DOHH2 (cell line): ENCODE data around the gene PIAS1.

Experiments used
- H3F3A ChIP-seq: fragments of 200-600 bp; sonication (generic), shearing (Covaris generic); 2 replicates; pipeline ENCODE4 v1.6.0; 2016; ENCODE audit warnings: antibody characterized with exemption, mild to moderate bottlenecking; ENCODE audit not compliant: control insufficient read depth, insufficient read depth
- H3K27ac ChIP-seq: fragments of 200-600 bp; sonication (generic); 2 replicates; pipeline ENCODE4 v1.5.1; 2014; ENCODE audit warnings: low read depth, mild to moderate bottlenecking, low read length, moderate library complexity
- H3K27me3 ChIP-seq: fragments of 200-600 bp; sonication (generic); 2 replicates; pipeline ENCODE4 v1.6.1; 2014; ENCODE audit warnings: mild to moderate bottlenecking, low read length, mixed read lengths; ENCODE audit not compliant: control insufficient read depth
- H3K36me3 ChIP-seq: fragments of 200-600 bp; sonication (generic); 2 replicates; pipeline ENCODE4 v1.6.1; 2014; ENCODE audit warnings: mild to moderate bottlenecking, low read length, moderate library complexity, mixed read lengths; ENCODE audit not compliant: control insufficient read depth
- H3K4me1 ChIP-seq: fragments of 200-600 bp; sonication (generic); 2 replicates; pipeline ENCODE4 v1.6.1; 2014; ENCODE audit warnings: mild to moderate bottlenecking, low read length, mixed read lengths; ENCODE audit not compliant: control insufficient read depth
- H3K4me2 ChIP-seq: fragments of 200-600 bp; sonication (generic); 2 replicates; pipeline ENCODE4 v1.6.0; 2014; ENCODE audit warnings: mild to moderate bottlenecking, low read length, moderate library complexity
- H3K4me3 ChIP-seq: fragments of 200-600 bp; sonication (generic); 2 replicates; pipeline ENCODE4 v1.5.1; 2014; ENCODE audit warnings: mild to moderate bottlenecking, low read length, mixed read lengths
- H3K79me2 ChIP-seq: fragments of 200-600 bp; sonication (generic); 2 replicates; pipeline ENCODE4 v1.6.1; 2014; ENCODE audit warnings: mild to moderate bottlenecking, low read length, mixed read lengths; ENCODE audit not compliant: control insufficient read depth
- H3K9me2 ChIP-seq: fragments of 200-600 bp; sonication (generic); replicated peaks from 2 replicates; pipeline ENCODE4 v1.6.1; 2014; ENCODE audit warnings: mild to moderate bottlenecking, low read length, mixed read lengths; ENCODE audit not compliant: control insufficient read depth
- H3K9me3 ChIP-seq: fragments of 200-600 bp; sonication (generic); 2 replicates; pipeline ENCODE4 v1.6.1; 2014; ENCODE audit warnings: antibody characterized with exemption, low read length, mixed read lengths; ENCODE audit not compliant: control insufficient read depth, insufficient read depth
- H4K20me1 ChIP-seq: fragments of 200-600 bp; sonication (generic); 2 replicates; pipeline ENCODE4 v1.6.0; 2014; ENCODE audit warnings: low read depth, mild to moderate bottlenecking, antibody characterized with exemption, low read length, moderate library complexity; ENCODE audit not compliant: control insufficient read depth, insufficient read depth
- EZH2phosphoT487 ChIP-seq: fragments of 200-600 bp; sonication (generic); IDR thresholded peaks from 2 replicates; pipeline ENCODE4 v1.6.1; 2017; ENCODE audit warnings: borderline replicate concordance, mild to moderate bottlenecking, antibody characterized with exemption, low read length, moderate library complexity, mixed read lengths
- TF ChIP-seq, protein P1 (sequence below): fragments of 200-600 bp; sonication (generic); IDR thresholded peaks from one replicate; pipeline ENCODE4 v1.5.1; 2014; ENCODE audit warnings: antibody characterized with exemption, mild to moderate bottlenecking, low read depth, low read length; ENCODE audit not compliant: poor library complexity, severe bottlenecking

Gene PIAS1

DNA sequence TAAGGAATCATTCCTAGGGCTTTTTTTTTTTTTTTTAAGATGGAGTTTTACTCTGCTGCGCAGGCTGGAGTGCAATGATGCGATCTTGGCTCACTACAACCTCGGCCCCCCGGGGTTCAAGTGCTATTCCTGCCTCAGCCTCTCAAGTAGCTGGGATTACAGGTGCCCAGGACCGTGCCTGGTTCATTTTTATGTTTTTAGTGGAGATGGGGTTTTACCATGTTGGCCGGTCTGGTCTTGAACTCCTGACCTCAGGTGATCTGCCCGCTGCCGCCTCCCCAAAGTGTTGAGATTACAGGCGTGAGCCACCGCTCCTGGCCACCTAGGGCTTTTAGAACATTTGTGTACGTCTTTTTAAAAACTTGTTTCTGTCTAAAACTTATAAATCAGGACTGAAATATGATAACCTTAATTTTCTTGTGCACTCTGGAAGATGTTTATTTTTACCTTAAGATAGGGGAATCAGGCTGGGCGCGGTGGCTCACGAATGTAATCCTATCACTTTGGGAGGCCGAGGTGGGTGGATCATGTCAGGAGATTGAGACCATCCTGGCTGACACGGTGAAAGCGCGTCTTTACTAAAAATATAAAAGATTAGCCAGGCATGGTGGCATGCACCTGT, 21.8 kb downstream of the PIAS1 start:
- Histone ChIP-seq H3K9me2 (no peaks in the 10 kb centered on the region), H3K36me3 (no peaks in the 10 kb centered on the region), H3F3A (peaks cover 4% of the 10 kb centered on the region), H3K9me3 (no peaks in the 10 kb centered on the region), H3K27ac (no peak overlapping the region), H3K4me1 (no peaks in the 10 kb centered on the region; the same call in 1 of the 2 replicates), H3K79me2 (peaks cover 98% of the 10 kb centered on the region), H3K4me3 (no peak overlapping the region), H3K4me2 (no peak overlapping the region), H4K20me1 (peaks cover 16% of the 10 kb centered on the region; the same call in 1 of the 2 replicates), H3K27me3 (no peaks in the 10 kb centered on the region)
- TF ChIP-seq EZH2phosphoT487, result no peak
- TF ChIP-seq, protein P1, sequence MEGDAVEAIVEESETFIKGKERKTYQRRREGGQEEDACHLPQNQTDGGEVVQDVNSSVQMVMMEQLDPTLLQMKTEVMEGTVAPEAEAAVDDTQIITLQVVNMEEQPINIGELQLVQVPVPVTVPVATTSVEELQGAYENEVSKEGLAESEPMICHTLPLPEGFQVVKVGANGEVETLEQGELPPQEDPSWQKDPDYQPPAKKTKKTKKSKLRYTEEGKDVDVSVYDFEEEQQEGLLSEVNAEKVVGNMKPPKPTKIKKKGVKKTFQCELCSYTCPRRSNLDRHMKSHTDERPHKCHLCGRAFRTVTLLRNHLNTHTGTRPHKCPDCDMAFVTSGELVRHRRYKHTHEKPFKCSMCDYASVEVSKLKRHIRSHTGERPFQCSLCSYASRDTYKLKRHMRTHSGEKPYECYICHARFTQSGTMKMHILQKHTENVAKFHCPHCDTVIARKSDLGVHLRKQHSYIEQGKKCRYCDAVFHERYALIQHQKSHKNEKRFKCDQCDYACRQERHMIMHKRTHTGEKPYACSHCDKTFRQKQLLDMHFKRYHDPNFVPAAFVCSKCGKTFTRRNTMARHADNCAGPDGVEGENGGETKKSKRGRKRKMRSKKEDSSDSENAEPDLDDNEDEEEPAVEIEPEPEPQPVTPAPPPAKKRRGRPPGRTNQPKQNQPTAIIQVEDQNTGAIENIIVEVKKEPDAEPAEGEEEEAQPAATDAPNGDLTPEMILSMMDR, result no peak

DNA sequence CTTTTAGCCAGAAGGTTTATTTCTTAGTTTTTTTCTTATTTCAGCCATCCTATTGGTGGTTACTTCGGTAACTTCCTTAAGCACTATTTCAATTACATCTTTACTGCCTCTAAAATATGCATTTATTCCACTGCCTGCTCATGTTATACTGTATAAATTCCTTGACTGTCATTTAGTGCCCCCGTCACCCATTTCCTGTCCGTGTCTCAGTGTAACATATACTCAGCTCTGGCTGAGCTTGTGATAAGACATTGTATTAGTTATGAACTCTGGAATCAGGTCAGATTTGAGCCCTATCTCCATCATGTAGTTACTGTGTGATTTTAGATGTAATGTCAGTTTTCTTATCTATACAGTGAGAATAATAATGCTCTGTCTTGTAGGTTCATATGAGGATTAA, 24.2 kb downstream of the PIAS1 start:
- H3K4me2 ChIP-seq, result no peak overlapping the region
- peaks cover 7% of the 10 kb centered on the region for H3K4me1 ChIP-seq
- H3K9me3 ChIP-seq, result no peaks in the 10 kb centered on the region
- H3F3A ChIP-seq, result peaks cover 4% of the 10 kb centered on the region; the same call in 1 of the 2 replicates
- peaks cover 99% of the 10 kb centered on the region for H3K79me2 ChIP-seq
- H4K20me1 ChIP-seq, result peaks cover 23% of the 10 kb centered on the region; the same call in 1 of the 2 replicates
- no peaks in the 10 kb centered on the region for H3K27me3 ChIP-seq
- TF ChIP-seq, protein P1, result no peak
- TF ChIP-seq EZH2phosphoT487, result no peak
- no peaks in the 10 kb centered on the region for H3K9me2 ChIP-seq
- no peak overlapping the region for H3K4me3 ChIP-seq
- no peak overlapping the region for H3K27ac ChIP-seq
- no peaks in the 10 kb centered on the region for H3K36me3 ChIP-seq

DNA sequence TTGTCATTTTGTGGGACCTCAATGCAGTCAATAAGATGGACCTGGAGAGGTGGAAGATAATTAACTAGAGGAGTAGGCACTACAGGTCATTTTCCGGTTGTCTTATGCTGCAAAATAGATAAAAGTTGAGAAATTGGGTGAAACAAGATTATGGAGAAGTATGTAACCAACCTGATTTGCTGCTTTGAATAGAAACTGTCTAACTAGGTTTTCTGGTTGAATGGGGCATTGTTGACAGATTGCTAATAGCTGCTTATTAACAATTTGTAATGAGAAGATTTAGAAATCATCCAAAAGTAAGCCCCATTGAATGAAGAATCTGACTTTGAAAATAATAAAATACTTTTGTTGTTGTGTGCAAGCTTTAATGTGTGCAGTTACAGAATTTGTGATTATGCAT, 26.2 kb downstream of the PIAS1 start:
- Histone ChIP-seq H3K27ac (no peak overlapping the region), H3K9me2 (no peaks in the 10 kb centered on the region), H3F3A (peaks cover 4% of the 10 kb centered on the region; the same call in 1 of the 2 replicates), H3K9me3 (no peaks in the 10 kb centered on the region), H3K4me2 (no peak overlapping the region), H3K27me3 (no peaks in the 10 kb centered on the region), H3K4me1 (peaks cover 7% of the 10 kb centered on the region), H3K79me2 (peaks cover 100% of the 10 kb centered on the region), H4K20me1 (peaks cover 28% of the 10 kb centered on the region), H3K36me3 (peaks cover 10% of the 10 kb centered on the region), H3K4me3 (no peak overlapping the region)
- TF ChIP-seq, protein P1, result no peak
- no peak for TF ChIP-seq EZH2phosphoT487
